C4-2B (cell line): ENCODE measurements around the gene P2RY8.

Source experiments
- CTCF ChIP-seq: fragments of 450-650 bp; conservative IDR thresholded peaks from 2 replicates; pipeline ENCODE4 v1.5.1; 2017; ENCODE audit warnings: mild to moderate bottlenecking
- ZFX ChIP-seq: fragments of 450-650 bp; IDR thresholded peaks from 2 replicates; pipeline ENCODE4 v1.6.1; 2017

- TF ChIP-seq CTCF = no peak
- no peak for TF ChIP-seq ZFX
Observed at GRCh38 chrX:1536712-1537030, 314 bp downstream of the P2RY8 start.
